H1 (cell line): ENCODE measurements around the gene NOXRED1. TPM values are rescaled to one million over a fixed set of nuclear protein-coding genes. Genes with fewer than 3 reads are reported as not detected.

ENCODE experiments used
- CTCF ChIA-PET: fragments of 300-600 bp; sonication (Branson Sonifier 250); formaldehyde crosslinking; loops from one replicate; lab custom pipeline; 2021; ENCODE audit not compliant: partially characterized antibody; lab: Charles Lee
- POLR2A ChIA-PET: fragments of 300-600 bp; sonication (Branson Sonifier 250); formaldehyde crosslinking; loops from one replicate; lab custom pipeline; 2021; ENCODE audit warnings: inconsistent platforms; ENCODE audit not compliant: partially characterized antibody; lab: Charles Lee
- DNase-seq, 2 experiments: peaks; one replicate each; pipeline versions ENCODE4 v3.0.0 to v3.0.0-alpha.2; 2010 to 2022; ENCODE audit warnings: low spot score in 2 of 2, low read depth in 1 of 2, mixed read lengths in 1 of 2
- FAIRE-seq: peaks from 2 replicates; lab custom pipeline; 2011; peaks lifted over from hg19 to GRCh38; lab: Jason Lieb, UNC
- H2AFZ ChIP-seq: 2 replicates; pipeline ENCODE4 v1.8.1; 2012; ENCODE audit warnings: low read length, inconsistent platforms
- H2AK5ac ChIP-seq: 2 replicates; pipeline ENCODE4 v1.6.1; 2013; ENCODE audit warnings: low read depth, low read length
- H2BK120ac ChIP-seq: replicated peaks from 2 replicates; pipeline ENCODE3; 2013; ENCODE audit warnings: low read depth, low read length, inconsistent platforms
- H2BK12ac ChIP-seq: 2 replicates; pipeline ENCODE4 v1.6.1; 2013; ENCODE audit warnings: low read depth, low read length
- H2BK15ac ChIP-seq: 2 replicates; pipeline ENCODE4 v1.6.1; 2013; ENCODE audit warnings: low read length
- H2BK20ac ChIP-seq: 2 replicates; pipeline ENCODE4 v1.6.1; 2013; ENCODE audit warnings: low read length
- H2BK5ac ChIP-seq: 2 replicates; pipeline ENCODE4 v1.6.1; 2013; ENCODE audit warnings: low read depth, low read length
- H3K14ac ChIP-seq: 2 replicates; pipeline ENCODE4 v1.6.1; 2013; ENCODE audit warnings: inconsistent platforms; ENCODE audit not compliant: insufficient read length
- H3K18ac ChIP-seq: 2 replicates; pipeline ENCODE4 v1.6.1; 2013; ENCODE audit warnings: low read length; ENCODE audit errors: extremely low read depth
- H3K23ac ChIP-seq: 2 replicates; pipeline ENCODE4 v1.6.1; 2013; ENCODE audit warnings: inconsistent platforms; ENCODE audit not compliant: insufficient read length
- H3K23me2 ChIP-seq: 2 replicates; pipeline ENCODE4 v1.6.1; 2013; ENCODE audit warnings: low read depth, low read length
- H3K27ac ChIP-seq: 2 replicates; pipeline ENCODE4 v1.6.1; 2011; ENCODE audit warnings: low read depth, low read length, inconsistent platforms
- H3K27me3 ChIP-seq, 4 experiments: replicated peaks in 1 of 4; 1 replicate in 1 of 4; 2 replicates in 3 of 4; pipeline versions ENCODE4 v1.6.1 to v1.8.1; 2011 to 2013; ENCODE audit warnings: low read length in 3 of 4, mild to moderate bottlenecking in 3 of 4, inconsistent platforms in 2 of 4, mixed read lengths in 2 of 4, moderate library complexity in 1 of 4; ENCODE audit not compliant: control insufficient read depth in 3 of 4, insufficient read depth in 3 of 4; ENCODE audit errors: extremely low read depth in 1 of 4
- H3K36me3 ChIP-seq, 4 experiments: 2 replicates each; pipeline versions ENCODE4 v1.6.1 to v1.8.1; 2011 to 2013; ENCODE audit warnings: mild to moderate bottlenecking in 4 of 4, low read length in 3 of 4, moderate library complexity in 2 of 4, control low read depth in 1 of 4, inconsistent platforms in 1 of 4; ENCODE audit not compliant: insufficient read depth in 4 of 4, control insufficient read depth in 2 of 4
- H3K4ac ChIP-seq: replicated peaks from 2 replicates; pipeline ENCODE3; 2013; ENCODE audit warnings: low read length, low read depth, mixed read lengths, inconsistent platforms; ENCODE audit not compliant: insufficient read length
- H3K4me1 ChIP-seq, 4 experiments: replicated peaks in 1 of 4; 1 replicate in 1 of 4; 2 replicates in 3 of 4; pipeline versions ENCODE4 v1.6.1 to v1.8.1; 2011 to 2013; ENCODE audit warnings: low read length in 3 of 4, inconsistent platforms in 2 of 4, mixed read lengths in 1 of 4; ENCODE audit not compliant: insufficient read depth in 4 of 4, control insufficient read depth in 3 of 4
- H3K4me2 ChIP-seq, 2 experiments: 2 replicates each; pipeline versions ENCODE4 v1.6.1 to v1.8.1; 2011 to 2013; ENCODE audit warnings: low read depth in 2 of 2, low read length in 2 of 2, control low read depth in 1 of 2, inconsistent platforms in 1 of 2, mild to moderate bottlenecking in 1 of 2; ENCODE audit not compliant: insufficient read depth in 1 of 2
- H3K4me3 ChIP-seq, 4 experiments: fragments of 200-600, 300-600 bp in 1 of 4; sonication (generic), shearing (Covaris generic), sonication (Bioruptor Twin) in 1 of 4; 2 replicates each; pipeline versions ENCODE4 v1.5.1 to v1.8.1; 2011 to 2016; ENCODE audit warnings: low read length in 4 of 4, low read depth in 3 of 4, control low read depth in 2 of 4, inconsistent platforms in 2 of 4, mild to moderate bottlenecking in 2 of 4, mixed read lengths in 1 of 4, moderate library complexity in 1 of 4; ENCODE audit not compliant: insufficient read depth in 2 of 4; ENCODE audit errors: extremely low read depth in 1 of 4
- H3K56ac ChIP-seq: replicated peaks from 2 replicates; pipeline ENCODE3; 2013; ENCODE audit warnings: low read depth, mild to moderate bottlenecking, mixed read lengths, low read length, inconsistent platforms; ENCODE audit not compliant: insufficient read length
- H3K79me1 ChIP-seq: 2 replicates; pipeline ENCODE4 v1.6.1; 2013; ENCODE audit warnings: low read depth, low read length, control low read depth
- H3K79me2 ChIP-seq, 2 experiments: 2 replicates each; pipeline versions ENCODE4 v1.6.1 to v1.8.1; 2012 to 2013; ENCODE audit warnings: low read length in 2 of 2, mild to moderate bottlenecking in 2 of 2, inconsistent platforms in 1 of 2; ENCODE audit not compliant: insufficient read depth in 2 of 2, control insufficient read depth in 1 of 2
- H3K9ac ChIP-seq, 4 experiments: replicated peaks in 1 of 4; 1 replicate in 1 of 4; 2 replicates in 3 of 4; pipeline versions ENCODE4 v1.6.1 to v1.8.1; 2011 to 2013; ENCODE audit warnings: low read depth in 3 of 4, low read length in 3 of 4, control low read depth in 2 of 4, mild to moderate bottlenecking in 2 of 4, moderate library complexity in 2 of 4, inconsistent platforms in 1 of 4; ENCODE audit errors: extremely low read depth in 1 of 4
- H3K9me3 ChIP-seq, 2 experiments: 2 replicates each; pipeline versions ENCODE4 v1.6.1 to v1.8.1; 2012 to 2013; ENCODE audit warnings: mild to moderate bottlenecking in 2 of 2, moderate library complexity in 2 of 2, control low read depth in 1 of 2, inconsistent platforms in 1 of 2, low read depth in 1 of 2, low read length in 1 of 2, mixed read lengths in 1 of 2; ENCODE audit not compliant: insufficient read depth in 2 of 2
- H4K20me1 ChIP-seq, 2 experiments: replicated peaks in 1 of 2; 2 replicates each; pipeline versions ENCODE3 to v1.8.1; 2011 to 2013; ENCODE audit warnings: inconsistent platforms in 2 of 2, low read length in 2 of 2, mild to moderate bottlenecking in 1 of 2; ENCODE audit not compliant: insufficient read depth in 2 of 2, control insufficient read depth in 1 of 2
- H4K5ac ChIP-seq: 2 replicates; pipeline ENCODE4 v1.6.1; 2013; ENCODE audit warnings: low read length, low read depth, mixed read lengths, inconsistent platforms; ENCODE audit not compliant: insufficient read length
- H4K8ac ChIP-seq: 2 replicates; pipeline ENCODE4 v1.8.0; 2013; ENCODE audit warnings: mild to moderate bottlenecking, moderate library complexity, low read length, inconsistent platforms; ENCODE audit not compliant: insufficient read depth; ENCODE audit errors: extremely low read depth
- H4K91ac ChIP-seq: replicated peaks from 2 replicates; pipeline ENCODE3; 2013; ENCODE audit warnings: low read length, mixed read lengths, inconsistent platforms; ENCODE audit not compliant: insufficient read length
- CBX8 ChIP-seq: fragments of 300-800, 300-1000 bp; sonication (generic); IDR thresholded peaks from 2 replicates; pipeline ENCODE4 v1.7.1; 2016; ENCODE audit warnings: low read depth, low read length, borderline replicate concordance
- CEBPB ChIP-seq: IDR thresholded peaks from 2 replicates; pipeline ENCODE4 v1.6.1; 2012; ENCODE audit warnings: low read depth, low read length
- EP300 ChIP-seq, 2 experiments: IDR thresholded peaks; 1 replicate in 1 of 2; 2 replicates in 1 of 2; pipeline ENCODE4 v1.6.1; 2011 to 2012; ENCODE audit warnings: low read depth in 2 of 2, low read length in 2 of 2, mild to moderate bottlenecking in 2 of 2, borderline replicate concordance in 1 of 2, inconsistent platforms in 1 of 2, moderate library complexity in 1 of 2
- HDAC2 ChIP-seq, 2 experiments: fragments of 300-600 bp in 1 of 2; sonication (generic) in 1 of 2; IDR thresholded peaks; 2 replicates each; pipeline ENCODE4 v1.6.1; 2011 to 2012; ENCODE audit warnings: low read depth in 2 of 2, low read length in 2 of 2, mild to moderate bottlenecking in 2 of 2, moderate library complexity in 2 of 2, borderline replicate concordance in 1 of 2, inconsistent platforms in 1 of 2
- MAFK ChIP-seq: IDR thresholded peaks from 2 replicates; pipeline ENCODE4 v1.6.1; 2012; ENCODE audit warnings: low read depth, mild to moderate bottlenecking, improper control_type of control experiment, low read length
- PHF8 ChIP-seq: fragments of 200-600 bp; sonication (generic); conservative IDR thresholded peaks from 2 replicates; pipeline ENCODE4 v1.7.1; 2012; ENCODE audit warnings: low read depth, mild to moderate bottlenecking, inconsistent platforms, low read length, moderate library complexity
- POLR2A ChIP-seq, 2 experiments: IDR thresholded peaks; 1 replicate in 1 of 2; 2 replicates in 1 of 2; pipeline ENCODE4 v1.6.1; 2011; ENCODE audit warnings: low read depth in 2 of 2, low read length in 2 of 2, mild to moderate bottlenecking in 2 of 2; ENCODE audit errors: control extremely low read depth in 1 of 2
- RAD21 ChIP-seq, 2 experiments: IDR thresholded peaks in 1 of 2; conservative IDR thresholded peaks in 1 of 2; 2 replicates each; pipeline ENCODE4 v1.6.1; 2011; ENCODE audit warnings: low read depth in 2 of 2, low read length in 2 of 2, improper control_type of control experiment in 1 of 2, inconsistent platforms in 1 of 2, mild to moderate bottlenecking in 1 of 2, moderate library complexity in 1 of 2
- TAF7 ChIP-seq: optimal IDR thresholded peaks from 2 replicates; pipeline ENCODE3; 2011; ENCODE audit warnings: low read depth, mild to moderate bottlenecking, inconsistent platforms, low read length, moderate library complexity, borderline replicate concordance
- TEAD4 ChIP-seq: IDR thresholded peaks from 2 replicates; pipeline ENCODE4 v1.6.1; 2012; ENCODE audit warnings: low read depth, low read length, inconsistent platforms, mixed read lengths
- YY1 ChIP-seq: IDR thresholded peaks from 2 replicates; pipeline ENCODE4 v1.6.1; 2011; ENCODE audit warnings: low read depth, mild to moderate bottlenecking, low read length
- WGBS, 2 experiments: shearing (Covaris generic) in 1 of 2; methylation state at CpG; one replicate each; pipeline versions ENCODE4 v1.1.6 to v1.1.7; 2013 to 2015; ENCODE audit warnings: low lambda C conversion rate in 2 of 2, mixed read lengths in 2 of 2, inconsistent platforms in 1 of 2, low coverage in 1 of 2, missing lambda C conversion rate in 1 of 2; ENCODE audit not compliant: insufficient replicate concordance in 2 of 2, insufficient coverage in 1 of 2, insufficient read length in 1 of 2; ENCODE audit errors: extremely low coverage in 1 of 2, missing lambda C conversion rate in 1 of 2; 5-methylcytosine and 5-hydroxymethylcytosine counted together
- polyA plus RNA-seq, 7 experiments: library from polyadenylated mRNA; depleted of rRNA in 3 of 7; stranded (reverse) in 5 of 7; unstranded in 2 of 7; fragments of >200 nt in 5 of 7; fragments of 200-250 nt in 2 of 7; gene quantifications; 1 replicate in 5 of 7; 2 replicates in 1 of 7; 4 replicates in 1 of 7; pipeline versions ENCODE4 v1.2.1 to v1.2.3, GENCODE V29; 2011 to 2013; ENCODE audit warnings: missing spikeins in 2 of 7, mixed read lengths in 2 of 7
- total RNA-seq: library from RNA; stranded (reverse); fragmentation: NEBNext Ultra II Directional; extraction: Animal tissue kit (Norgen Biotek cat#: 25700); gene quantifications from 2 replicates; pipeline ENCODE4 v1.2.1, GENCODE V29; 2021
- TF ChIP-seq, protein P1 (sequence below): IDR thresholded peaks from 2 replicates; pipeline ENCODE4 v1.6.1; 2011; ENCODE audit warnings: low read length, improper control_type of control experiment

The NOXRED1 gene
- total and polyA plus RNA-seq, 2 of the 8 experiments (the other 6 are each of a cell fraction or from before 2014, with no cell fraction given), result 0.23 to 0.48 TPM

DNA sequence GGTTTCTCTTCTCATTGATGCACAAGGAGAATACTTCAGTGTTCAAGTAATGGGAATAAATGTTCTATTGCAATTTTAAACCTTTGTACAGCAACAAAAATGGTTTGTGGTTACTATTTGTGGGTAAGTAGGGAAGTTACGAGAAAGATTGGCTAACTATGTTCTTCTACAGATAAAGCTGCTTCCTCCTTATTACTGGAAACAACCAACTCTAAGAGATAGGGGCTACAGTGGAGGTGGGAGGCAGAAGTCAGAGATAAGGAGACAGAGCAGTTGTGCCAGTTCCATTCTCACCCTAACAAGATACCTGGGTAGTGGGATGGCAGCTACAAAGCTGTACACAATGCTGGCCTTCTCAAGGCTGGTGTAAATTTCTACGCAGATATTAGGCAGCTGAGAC, 16.2 kb downstream of the NOXRED1 start:
- Histone ChIP-seq H2AK5ac (no peak overlapping the region), H3K4me2 (no peak overlapping the region), H3K4ac (no peak overlapping the region), H4K8ac (no peak overlapping the region), H3K36me3 (no peaks in the 10 kb centered on the region), H3K9ac (no peak overlapping the region), H2BK120ac (no peak overlapping the region), H3K56ac (no peak overlapping the region), H4K5ac (no peak overlapping the region), H2BK5ac (no peak overlapping the region), H3K23ac (no peak overlapping the region), H3K27me3 (no peaks in the 10 kb centered on the region), H3K23me2 (no peaks in the 10 kb centered on the region), H3K4me3 (no peak overlapping the region), H4K20me1 (no peaks in the 10 kb centered on the region), H3K14ac (no peak overlapping the region), H2BK20ac (no peak overlapping the region), H3K27ac (no peak overlapping the region), H3K9me3 (no peaks in the 10 kb centered on the region), H2BK15ac (no peak overlapping the region), H3K4me1 (no peaks in the 10 kb centered on the region), H3K79me2 (no peaks in the 10 kb centered on the region), H4K91ac (no peak overlapping the region), H3K79me1 (no peaks in the 10 kb centered on the region), H3K18ac (no peak overlapping the region), H2AFZ (no peak overlapping the region), H2BK12ac (no peak overlapping the region)
- no peak for DNase-seq
- ChIA-PET CTCF (interaction anchor here (0.6 to 2.7 kb wide), 9 partner anchors 12 to 939 kb away, joined by 3 to 10 read pairs (median 4); partner anchors contain the start of gene VIPAS39), POLR2A (interaction anchor here (0.7 to 1.1 kb wide), 2 partner anchors 50 to 71 kb away, joined by 3 read pairs; partner anchors contain the start of gene VIPAS39)
- 90% methylated on average over 2 of the region's 2 CpGs; no CpG with 5 or more reads in 1 of the 2 experiments for WGBS, 2 experiments
- TF ChIP-seq EP300 (IDR thresholded peaks at IDR 0.05; ENCODE audit: borderline replicate concordance in 1 of 2, low read depth in 2 of 2, low read length in 2 of 2) (no peak), TAF7 (no peak), RAD21 (IDR thresholded peaks at IDR 0.05 in 1 of 2, conservative IDR thresholded peaks at IDR 0.05 in 1 of 2; ENCODE audit: low read depth in 2 of 2, low read length in 2 of 2) (no peak), YY1 (no peak), CBX8 (no peak), HDAC2 (IDR thresholded peaks at IDR 0.05; ENCODE audit: borderline replicate concordance in 1 of 2, low read depth in 2 of 2, low read length in 2 of 2) (no peak), POLR2A (IDR thresholded peaks at IDR 0.05; ENCODE audit: control extremely low read depth in 1 of 2, low read depth in 2 of 2, low read length in 2 of 2) (no peak), TEAD4 (no peak), CEBPB (no peak), MAFK (no peak), PHF8 (no peak)
- TF ChIP-seq, protein P1, sequence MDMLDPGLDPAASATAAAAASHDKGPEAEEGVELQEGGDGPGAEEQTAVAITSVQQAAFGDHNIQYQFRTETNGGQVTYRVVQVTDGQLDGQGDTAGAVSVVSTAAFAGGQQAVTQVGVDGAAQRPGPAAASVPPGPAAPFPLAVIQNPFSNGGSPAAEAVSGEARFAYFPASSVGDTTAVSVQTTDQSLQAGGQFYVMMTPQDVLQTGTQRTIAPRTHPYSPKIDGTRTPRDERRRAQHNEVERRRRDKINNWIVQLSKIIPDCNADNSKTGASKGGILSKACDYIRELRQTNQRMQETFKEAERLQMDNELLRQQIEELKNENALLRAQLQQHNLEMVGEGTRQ, result no peak
- no peak for FAIRE-seq
